ENCODE data around the gene EIF4G1. TPM values are rescaled to one million over a fixed set of nuclear protein-coding genes. Genes with fewer than 3 reads are reported as not detected.

The EIF4G1 gene
- total and polyA plus RNA-seq, 2 of the 4 experiments (the other 2 are of a cell fraction) = 225 to 274 TPM

- Histone ChIP-seq H3K23ac (ENCODE audit: low read depth, low read length) (no peak overlapping the region), H3K4me3 (ENCODE audit: insufficient read depth, low read depth, low read length) (no peak overlapping the region), H3K9ac (ENCODE audit: low read depth, low read length) (no peak overlapping the region), H2AK9ac (replicated peaks; ENCODE audit: low read depth, low read length, poor library complexity) (no peak overlapping the region), H2BK5ac (ENCODE audit: low read depth, low read length, poor library complexity, severe bottlenecking) (no peak overlapping the region), H3K4ac (ENCODE audit: low read depth, low read length) (no peak overlapping the region), H3K14ac (replicated peaks; ENCODE audit: low read depth, low read length) (no peak overlapping the region), H3K18ac (ENCODE audit: low read depth, low read length) (no peak overlapping the region), H2BK20ac (ENCODE audit: low read depth, low read length) (no peak overlapping the region), H3K4me2 (ENCODE audit: low read depth, low read length) (no peak overlapping the region), H3K27me3 (ENCODE audit: control insufficient read depth, insufficient read depth, low read length) (no peaks in the 10 kb centered on the region), H3K4me1 (ENCODE audit: control insufficient read depth, insufficient read depth, low read length) (no peaks in the 10 kb centered on the region), H4K5ac (ENCODE audit: low read depth, low read length) (no peak overlapping the region), H3K79me1 (ENCODE audit: low read depth in 1 of 2, low read length in 2 of 2) (no peaks in the 10 kb centered on the region), H3K56ac (ENCODE audit: extremely low read depth, insufficient read depth, low read length) (no peak overlapping the region), H2AK5ac (ENCODE audit: low read depth, low read length) (no peak overlapping the region), H2BK15ac (ENCODE audit: low read depth, low read length) (no peak overlapping the region), H3K9me1 (ENCODE audit: insufficient read depth, low read length) (peaks cover 9% of the 10 kb centered on the region; the same call in 1 of the 2 replicates), H3K27ac (ENCODE audit: insufficient read depth, low read length) (no peak overlapping the region), H3K36me3 (ENCODE audit: control insufficient read depth, insufficient read depth, low read length) (peaks cover 22% of the 10 kb centered on the region), H4K8ac (ENCODE audit: low read depth in 2 of 2, low read length in 2 of 2) (no peak overlapping the region), H3K9me3 (ENCODE audit: control insufficient read depth, insufficient read depth, low read length) (no peaks in the 10 kb centered on the region), H4K91ac (ENCODE audit: insufficient read depth, low read depth, low read length) (no peak overlapping the region), H2BK120ac (ENCODE audit: low read depth, low read length) (no peak overlapping the region), H2AFZ (replicated peaks; ENCODE audit: low read length, poor library complexity) (peak overlapping the region; percentile 41), H4K20me1 (ENCODE audit: insufficient read depth, low read length) (no peaks in the 10 kb centered on the region; the same call in 1 of the 2 replicates)
- no TSS peak for BruUV-seq (replicated peaks)
- TF ChIP-seq RAD21 (IDR thresholded peaks at IDR 0.05; ENCODE audit: low read length) (no peak), BHLHE40 (IDR thresholded peaks at IDR 0.05; ENCODE audit: low read depth, low read length) (no peak), CTCF (conservative IDR thresholded peaks at IDR 0.05; ENCODE audit: low read depth, low read length) (no peak), RFX5 (IDR thresholded peaks at IDR 0.05; ENCODE audit: low read depth, low read length) (no peak), MAZ (IDR thresholded peaks at IDR 0.05; ENCODE audit: borderline replicate concordance, low read depth, low read length) (no peak), POLR2A (IDR thresholded peaks at IDR 0.05; ENCODE audit: low read depth, low read length) (no peak), SMC3 (IDR thresholded peaks at IDR 0.05; ENCODE audit: low read depth, low read length) (no peak), USF2 (IDR thresholded peaks at IDR 0.05; ENCODE audit: low read depth, low read length) (no peak), CEBPB (IDR thresholded peaks at IDR 0.05; ENCODE audit: low read depth, low read length) (no peak), ELK1 (IDR thresholded peaks at IDR 0.05; ENCODE audit: borderline replicate concordance, low read depth, low read length) (no peak), MXI1 (IDR thresholded peaks at IDR 0.05; ENCODE audit: borderline replicate concordance, low read depth, low read length) (no peak)
- dilution Hi-C loops (cut with HindIII; ENCODE audit: low sequenced_read_pairs, unreplicated experiment) = loop anchor here (25.0 kb wide), 1 partner anchor 184 kb away; no protein-coding TSS in a partner anchor
- no peak for DNase-seq
- WGBS, 2 experiments (ENCODE audit: extremely low coverage in 2 of 2, insufficient read length in 1 of 2) = no CpG with 5 or more reads among the region's 11 CpGs
- ChIA-PET CTCF (no interaction called here), POLR2A (ENCODE audit: unreplicated experiment) (no interaction called here)
- intact Hi-C loops (cut with micrococcal nuclease) = no loop called here
- no peak for ATAC-seq (ENCODE audit: low read depth)
- in situ Hi-C loops (cut with MboI; ENCODE audit: low sequenced_read_pairs) = no loop called here
These were observed 38.6 kb downstream of the EIF4G1 start for GRCh38 chr3:184352897-184353545.

All from IMR-90 (cell line).